Tibial nerve (tissue), 3 donors: ENCODE data around the gene DNMT3A.

Experiments used
- POLR2A ChIP-seq, 2 donors: fragments of 450-650 bp; IDR thresholded peaks; one replicate each; pipeline ENCODE4 v1.6.1; 2017; ENCODE audit warnings: antibody characterized with exemption in 2 of 2, mild to moderate bottlenecking in 2 of 2, moderate library complexity in 2 of 2
- TF ChIP-seq, protein P1 (sequence below), 5 experiments: fragments of 200-600 bp in 3 of 5; fragments of 450-650 bp in 2 of 5; sonication (generic) in 3 of 5; IDR thresholded peaks; one replicate each; pipeline ENCODE4 v1.5.1; 2016 to 2019; ENCODE audit warnings: antibody characterized with exemption in 5 of 5, mild to moderate bottlenecking in 3 of 5, moderate library complexity in 2 of 5

DNA sequence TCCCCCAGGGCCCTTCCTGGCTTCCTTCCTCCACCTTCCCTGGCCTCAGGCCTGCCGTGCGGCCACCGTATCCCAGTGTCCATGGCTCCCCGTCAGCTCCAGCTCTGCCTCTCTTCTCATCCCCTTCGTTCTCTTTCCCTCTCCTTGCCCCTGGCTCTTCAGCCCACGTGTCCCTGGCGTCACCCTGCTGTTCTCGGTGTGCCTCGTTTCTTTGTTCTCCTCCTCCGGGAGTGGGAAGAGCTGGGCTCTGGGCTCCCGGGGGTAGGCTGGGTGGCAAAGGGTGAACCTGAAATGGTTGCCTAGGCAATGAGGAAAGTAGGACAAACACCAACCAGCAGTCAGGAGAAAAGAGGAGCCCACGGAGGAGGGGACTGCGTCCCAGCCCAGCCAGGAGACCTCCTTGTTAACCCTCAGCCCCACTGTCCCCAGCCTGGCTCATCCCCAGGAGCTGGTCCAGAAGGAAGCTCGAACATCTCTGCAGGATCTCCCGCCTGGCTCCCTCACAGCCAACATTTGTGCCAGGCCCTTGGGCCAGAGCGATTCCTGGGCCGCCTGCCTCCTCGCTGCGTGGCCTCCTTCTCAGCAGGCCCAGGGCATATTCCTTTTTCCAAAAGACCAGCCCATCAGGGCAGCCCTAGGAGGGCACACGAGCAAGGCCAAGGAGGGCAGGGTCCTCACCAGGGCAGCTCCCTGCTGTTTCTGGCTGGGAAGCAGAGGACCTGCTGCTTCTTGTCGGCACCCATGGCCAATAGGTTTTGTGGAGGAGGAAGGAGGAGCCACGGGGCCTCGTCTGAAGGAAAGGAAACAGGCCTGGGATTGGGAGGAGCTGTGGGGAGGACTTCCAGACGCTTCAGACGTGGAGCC lies 30.9 kb upstream of the DNMT3A start:
- TF ChIP-seq, protein P1, sequence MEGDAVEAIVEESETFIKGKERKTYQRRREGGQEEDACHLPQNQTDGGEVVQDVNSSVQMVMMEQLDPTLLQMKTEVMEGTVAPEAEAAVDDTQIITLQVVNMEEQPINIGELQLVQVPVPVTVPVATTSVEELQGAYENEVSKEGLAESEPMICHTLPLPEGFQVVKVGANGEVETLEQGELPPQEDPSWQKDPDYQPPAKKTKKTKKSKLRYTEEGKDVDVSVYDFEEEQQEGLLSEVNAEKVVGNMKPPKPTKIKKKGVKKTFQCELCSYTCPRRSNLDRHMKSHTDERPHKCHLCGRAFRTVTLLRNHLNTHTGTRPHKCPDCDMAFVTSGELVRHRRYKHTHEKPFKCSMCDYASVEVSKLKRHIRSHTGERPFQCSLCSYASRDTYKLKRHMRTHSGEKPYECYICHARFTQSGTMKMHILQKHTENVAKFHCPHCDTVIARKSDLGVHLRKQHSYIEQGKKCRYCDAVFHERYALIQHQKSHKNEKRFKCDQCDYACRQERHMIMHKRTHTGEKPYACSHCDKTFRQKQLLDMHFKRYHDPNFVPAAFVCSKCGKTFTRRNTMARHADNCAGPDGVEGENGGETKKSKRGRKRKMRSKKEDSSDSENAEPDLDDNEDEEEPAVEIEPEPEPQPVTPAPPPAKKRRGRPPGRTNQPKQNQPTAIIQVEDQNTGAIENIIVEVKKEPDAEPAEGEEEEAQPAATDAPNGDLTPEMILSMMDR (IDR thresholded peaks at IDR 0.05) = no peak
- no peak for TF ChIP-seq POLR2A (IDR thresholded peaks at IDR 0.05)
